ENCODE results near the gene MORC3.

DNA sequence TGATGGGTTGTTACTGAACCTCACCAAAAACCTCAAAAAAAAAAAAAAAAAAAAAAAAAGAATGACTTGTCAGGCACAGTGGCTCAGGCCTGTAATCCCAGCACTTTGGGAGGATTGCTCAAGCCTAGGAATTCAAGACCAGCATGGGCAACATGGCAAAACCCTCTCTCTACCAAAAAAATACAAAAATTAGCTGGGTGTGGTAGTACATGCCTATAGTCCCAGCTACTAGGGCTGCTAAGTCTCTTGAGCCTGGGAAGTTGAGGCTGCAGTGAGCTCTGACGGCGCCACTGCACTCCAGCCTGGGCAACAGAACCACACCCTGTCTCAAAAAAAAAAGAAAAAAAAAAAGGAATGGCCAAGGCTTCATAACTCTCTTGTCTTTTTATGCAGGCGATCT lies 76.3 kb downstream of the MORC3 start:
- TF ChIP-seq, protein P1, sequence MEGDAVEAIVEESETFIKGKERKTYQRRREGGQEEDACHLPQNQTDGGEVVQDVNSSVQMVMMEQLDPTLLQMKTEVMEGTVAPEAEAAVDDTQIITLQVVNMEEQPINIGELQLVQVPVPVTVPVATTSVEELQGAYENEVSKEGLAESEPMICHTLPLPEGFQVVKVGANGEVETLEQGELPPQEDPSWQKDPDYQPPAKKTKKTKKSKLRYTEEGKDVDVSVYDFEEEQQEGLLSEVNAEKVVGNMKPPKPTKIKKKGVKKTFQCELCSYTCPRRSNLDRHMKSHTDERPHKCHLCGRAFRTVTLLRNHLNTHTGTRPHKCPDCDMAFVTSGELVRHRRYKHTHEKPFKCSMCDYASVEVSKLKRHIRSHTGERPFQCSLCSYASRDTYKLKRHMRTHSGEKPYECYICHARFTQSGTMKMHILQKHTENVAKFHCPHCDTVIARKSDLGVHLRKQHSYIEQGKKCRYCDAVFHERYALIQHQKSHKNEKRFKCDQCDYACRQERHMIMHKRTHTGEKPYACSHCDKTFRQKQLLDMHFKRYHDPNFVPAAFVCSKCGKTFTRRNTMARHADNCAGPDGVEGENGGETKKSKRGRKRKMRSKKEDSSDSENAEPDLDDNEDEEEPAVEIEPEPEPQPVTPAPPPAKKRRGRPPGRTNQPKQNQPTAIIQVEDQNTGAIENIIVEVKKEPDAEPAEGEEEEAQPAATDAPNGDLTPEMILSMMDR (IDR thresholded peaks at IDR 0.05), result no peak
- no peak for TF ChIP-seq POLR2A (IDR thresholded peaks at IDR 0.05)
